ENCODE measurements around the gene TMEFF2.

The TMEFF2 gene

DNA sequence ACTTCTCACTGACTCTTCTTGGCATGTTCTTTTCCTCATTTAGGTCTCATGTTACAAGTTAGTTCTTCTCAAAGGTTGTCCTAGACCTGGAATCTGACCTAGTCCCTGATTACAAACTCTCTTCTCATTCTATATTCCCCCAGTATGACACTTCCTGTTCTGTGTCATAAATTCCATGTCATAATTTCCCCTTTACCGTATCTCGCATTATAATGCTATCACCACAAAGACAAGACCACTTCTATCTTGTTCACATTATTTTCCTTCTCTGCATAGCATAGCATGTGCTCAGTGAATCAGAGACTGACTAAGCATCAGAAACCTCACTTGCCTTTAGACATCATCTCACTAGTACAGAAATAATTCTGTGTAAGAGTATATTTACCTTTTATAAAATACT is 284.2 kb downstream of the TMEFF2 start:
- Histone ChIP-seq H3K23ac (ENCODE audit: low read length) (no peak overlapping the region), H3K79me2 (ENCODE audit: control insufficient read depth, insufficient read depth, low read length) (no peaks in the 10 kb centered on the region), H4K5ac (ENCODE audit: low read length) (no peak overlapping the region), H3K4ac (ENCODE audit: low read depth, low read length) (no peak overlapping the region), H3K27me3 (ENCODE audit: insufficient read depth, low read length, poor library complexity) (no peaks in the 10 kb centered on the region), H3K4me2 (ENCODE audit: low read length) (no peak overlapping the region), H2BK5ac (ENCODE audit: low read length) (no peak overlapping the region), H3K79me1 (ENCODE audit: low read length) (no peaks in the 10 kb centered on the region), H3K4me1 (ENCODE audit: control insufficient read depth, low read depth, low read length) (no peaks in the 10 kb centered on the region), H3K56ac (ENCODE audit: low read length) (no peak overlapping the region), H3K4me3 (ENCODE audit: low read length) (no peak overlapping the region), H3K9ac (ENCODE audit: low read length) (no peak overlapping the region), H3K27ac (ENCODE audit: low read depth, low read length) (no peak overlapping the region), H3K18ac (ENCODE audit: low read length) (no peak overlapping the region), H2BK120ac (ENCODE audit: low read depth, low read length) (no peak overlapping the region), H3K36me3 (ENCODE audit: control insufficient read depth, insufficient read depth, low read length) (no peaks in the 10 kb centered on the region), H2AK5ac (ENCODE audit: low read length) (no peak overlapping the region), H2BK15ac (replicated peaks; ENCODE audit: low read depth) (no peak overlapping the region), H4K8ac (ENCODE audit: low read depth, low read length) (no peak overlapping the region)
- 100% methylated on average over 2 of the region's 2 CpGs for WGBS (ENCODE audit: extremely low coverage, insufficient coverage, low lambda C conversion rate)
- no peak for DNase-seq

DNA sequence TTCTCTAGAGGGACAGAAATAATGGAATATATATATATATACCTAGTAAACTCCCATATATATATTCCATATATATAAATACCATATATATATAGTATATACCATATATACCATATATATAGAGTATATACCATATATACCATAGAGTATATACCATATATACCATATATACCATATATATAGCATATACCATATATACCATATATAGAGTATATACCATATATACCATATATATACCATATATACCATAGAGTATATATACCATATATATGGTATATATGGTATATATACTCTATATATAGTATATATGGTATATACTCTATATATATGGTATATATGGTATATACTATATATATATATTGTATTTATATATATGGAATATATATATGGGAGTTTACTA is 285.9 kb downstream of the TMEFF2 start:
- no peak overlapping the region for H2BK5ac ChIP-seq (ENCODE audit: low read length)
- DNase-seq: no peak
- H3K79me1 ChIP-seq (ENCODE audit: low read length): no peaks in the 10 kb centered on the region
- H3K36me3 ChIP-seq (ENCODE audit: control insufficient read depth, insufficient read depth, low read length): no peaks in the 10 kb centered on the region
- H3K56ac ChIP-seq (ENCODE audit: low read length): no peak overlapping the region
- no peak overlapping the region for H3K4ac ChIP-seq (ENCODE audit: low read depth, low read length)
- H2AK5ac ChIP-seq (ENCODE audit: low read length): no peak overlapping the region
- H3K9ac ChIP-seq (ENCODE audit: low read length): no peak overlapping the region
- H3K4me1 ChIP-seq (ENCODE audit: control insufficient read depth, low read depth, low read length): no peaks in the 10 kb centered on the region
- no peaks in the 10 kb centered on the region for H3K27me3 ChIP-seq (ENCODE audit: insufficient read depth, low read length, poor library complexity)
- H4K8ac ChIP-seq (ENCODE audit: low read depth, low read length): no peak overlapping the region
- no peak overlapping the region for H3K4me2 ChIP-seq (ENCODE audit: low read length)
- no peaks in the 10 kb centered on the region for H3K79me2 ChIP-seq (ENCODE audit: control insufficient read depth, insufficient read depth, low read length)
- H3K27ac ChIP-seq (ENCODE audit: low read depth, low read length): no peak overlapping the region
- no peak overlapping the region for H3K23ac ChIP-seq (ENCODE audit: low read length)
- H3K4me3 ChIP-seq (ENCODE audit: low read length): no peak overlapping the region
- H2BK120ac ChIP-seq (ENCODE audit: low read depth, low read length): no peak overlapping the region
- no peak overlapping the region for H4K5ac ChIP-seq (ENCODE audit: low read length)
- no peak overlapping the region for H2BK15ac ChIP-seq (replicated peaks; ENCODE audit: low read depth)
- H3K18ac ChIP-seq (ENCODE audit: low read length): no peak overlapping the region

DNA sequence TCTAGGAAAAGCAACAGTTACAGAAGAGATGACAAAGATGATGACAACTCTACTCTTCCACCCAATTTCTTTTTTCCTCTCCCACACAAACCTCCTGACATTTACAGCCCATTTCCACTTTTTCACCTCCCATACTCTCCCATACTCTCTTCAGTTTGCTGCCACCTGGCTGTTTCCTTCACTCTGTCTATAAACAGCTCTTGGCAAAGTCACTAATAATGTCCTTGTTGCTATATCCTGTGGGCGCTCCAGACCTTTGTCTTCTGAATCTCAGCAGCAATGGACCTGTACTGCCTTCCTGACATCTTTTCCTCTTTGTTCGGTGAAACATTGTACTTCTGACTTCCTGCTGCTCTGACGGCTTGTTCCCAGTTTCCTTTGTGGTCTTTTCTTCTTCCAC is 287.2 kb downstream of the TMEFF2 start:
- no peak overlapping the region for H3K18ac ChIP-seq (ENCODE audit: low read length)
- no peak overlapping the region for H4K8ac ChIP-seq (ENCODE audit: low read depth, low read length)
- H3K4me1 ChIP-seq (ENCODE audit: control insufficient read depth, low read depth, low read length): no peaks in the 10 kb centered on the region
- H2AK5ac ChIP-seq (ENCODE audit: low read length): no peak overlapping the region
- H2BK15ac ChIP-seq (replicated peaks; ENCODE audit: low read depth): no peak overlapping the region
- no peak overlapping the region for H4K5ac ChIP-seq (ENCODE audit: low read length)
- H3K27ac ChIP-seq (ENCODE audit: low read depth, low read length): no peak overlapping the region
- no peak overlapping the region for H3K56ac ChIP-seq (ENCODE audit: low read length)
- H3K36me3 ChIP-seq (ENCODE audit: control insufficient read depth, insufficient read depth, low read length): no peaks in the 10 kb centered on the region
- H3K9ac ChIP-seq (ENCODE audit: low read length): no peak overlapping the region
- WGBS (ENCODE audit: extremely low coverage, insufficient coverage, low lambda C conversion rate): no CpG with 5 or more reads among the region's 3 CpGs
- no peak overlapping the region for H3K4ac ChIP-seq (ENCODE audit: low read depth, low read length)
- H3K79me1 ChIP-seq (ENCODE audit: low read length): no peaks in the 10 kb centered on the region
- DNase-seq: peak; percentile 24
- no peak overlapping the region for H2BK5ac ChIP-seq (ENCODE audit: low read length)
- H2BK120ac ChIP-seq (ENCODE audit: low read depth, low read length): no peak overlapping the region
- H3K27me3 ChIP-seq (ENCODE audit: insufficient read depth, low read length, poor library complexity): no peaks in the 10 kb centered on the region
- no peak overlapping the region for H3K23ac ChIP-seq (ENCODE audit: low read length)
- no peak overlapping the region for H3K4me3 ChIP-seq (ENCODE audit: low read length)
- H3K4me2 ChIP-seq (ENCODE audit: low read length): no peak overlapping the region
- no peaks in the 10 kb centered on the region for H3K79me2 ChIP-seq (ENCODE audit: control insufficient read depth, insufficient read depth, low read length)

DNA sequence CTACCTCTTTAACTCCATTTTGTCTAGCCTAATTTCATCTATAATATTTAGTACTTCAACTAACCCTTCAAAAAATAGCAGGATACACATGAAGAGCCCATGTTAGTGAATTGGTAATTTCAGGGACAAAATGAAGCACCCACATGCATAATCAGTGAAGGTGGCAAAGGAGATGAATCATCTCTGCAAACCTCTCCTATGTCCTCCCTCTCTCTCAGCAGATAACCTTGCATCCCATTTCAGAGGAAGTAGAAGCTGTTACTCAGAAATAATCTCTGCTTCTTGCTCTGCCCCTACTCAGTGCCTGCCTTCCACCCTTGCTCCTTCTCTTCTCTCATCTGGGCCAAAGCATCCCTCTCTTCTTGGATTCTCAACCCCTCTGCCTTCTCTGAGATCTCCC is 287.6 kb downstream of the TMEFF2 start:
- no peak overlapping the region for H3K4me3 ChIP-seq (ENCODE audit: low read length)
- no peak overlapping the region for H3K9ac ChIP-seq (ENCODE audit: low read length)
- no peak overlapping the region for H4K5ac ChIP-seq (ENCODE audit: low read length)
- no peaks in the 10 kb centered on the region for H3K4me1 ChIP-seq (ENCODE audit: control insufficient read depth, low read depth, low read length)
- H4K8ac ChIP-seq (ENCODE audit: low read depth, low read length): no peak overlapping the region
- no peak overlapping the region for H2AK5ac ChIP-seq (ENCODE audit: low read length)
- no peaks in the 10 kb centered on the region for H3K27me3 ChIP-seq (ENCODE audit: insufficient read depth, low read length, poor library complexity)
- no peak overlapping the region for H3K27ac ChIP-seq (ENCODE audit: low read depth, low read length)
- H3K79me1 ChIP-seq (ENCODE audit: low read length): no peaks in the 10 kb centered on the region
- no peak overlapping the region for H3K4me2 ChIP-seq (ENCODE audit: low read length)
- H3K23ac ChIP-seq (ENCODE audit: low read length): no peak overlapping the region
- DNase-seq: no peak
- H2BK15ac ChIP-seq (replicated peaks; ENCODE audit: low read depth): no peak overlapping the region
- no peaks in the 10 kb centered on the region for H3K36me3 ChIP-seq (ENCODE audit: control insufficient read depth, insufficient read depth, low read length)
- H3K18ac ChIP-seq (ENCODE audit: low read length): no peak overlapping the region
- no peak overlapping the region for H2BK5ac ChIP-seq (ENCODE audit: low read length)
- H3K79me2 ChIP-seq (ENCODE audit: control insufficient read depth, insufficient read depth, low read length): no peaks in the 10 kb centered on the region
- no peak overlapping the region for H3K4ac ChIP-seq (ENCODE audit: low read depth, low read length)
- no peak overlapping the region for H2BK120ac ChIP-seq (ENCODE audit: low read depth, low read length)
- H3K56ac ChIP-seq (ENCODE audit: low read length): no peak overlapping the region

DNA sequence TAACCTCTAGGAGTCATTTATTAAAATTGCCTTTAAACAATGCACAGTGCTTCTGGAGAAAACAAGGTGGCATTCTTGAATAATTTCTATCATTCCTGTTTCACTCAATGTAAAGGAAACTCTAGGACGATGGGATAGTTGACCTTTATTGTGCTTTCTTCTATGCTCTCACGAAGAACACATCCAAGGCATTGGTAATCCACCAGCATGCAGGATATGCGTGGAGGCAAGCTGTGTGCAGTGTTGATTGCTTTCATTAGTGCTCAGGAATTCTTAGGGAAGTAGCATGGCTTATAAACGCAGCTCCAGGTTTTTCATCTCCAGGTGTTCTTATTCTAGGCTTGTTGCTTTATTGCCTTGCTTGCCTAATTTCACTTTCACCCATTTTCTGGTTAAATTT is 289.4 kb downstream of the TMEFF2 start:
- no peak overlapping the region for H4K5ac ChIP-seq (ENCODE audit: low read length)
- no peak overlapping the region for H2BK5ac ChIP-seq (ENCODE audit: low read length)
- H3K27ac ChIP-seq (ENCODE audit: low read depth, low read length): no peak overlapping the region
- no peaks in the 10 kb centered on the region for H3K4me1 ChIP-seq (ENCODE audit: control insufficient read depth, low read depth, low read length)
- peak; percentile 42 for DNase-seq
- H3K4me2 ChIP-seq (ENCODE audit: low read length): no peak overlapping the region
- H4K8ac ChIP-seq (ENCODE audit: low read depth, low read length): no peak overlapping the region
- H3K4ac ChIP-seq (ENCODE audit: low read depth, low read length): no peak overlapping the region
- H3K4me3 ChIP-seq (ENCODE audit: low read length): no peak overlapping the region
- no CpG with 5 or more reads among the region's 4 CpGs for WGBS (ENCODE audit: extremely low coverage, insufficient coverage, low lambda C conversion rate)
- H3K36me3 ChIP-seq (ENCODE audit: control insufficient read depth, insufficient read depth, low read length): no peaks in the 10 kb centered on the region
- no peaks in the 10 kb centered on the region for H3K27me3 ChIP-seq (ENCODE audit: insufficient read depth, low read length, poor library complexity)
- H3K56ac ChIP-seq (ENCODE audit: low read length): no peak overlapping the region
- no peak overlapping the region for H2AK5ac ChIP-seq (ENCODE audit: low read length)
- no peak overlapping the region for H2BK120ac ChIP-seq (ENCODE audit: low read depth, low read length)
- H3K79me2 ChIP-seq (ENCODE audit: control insufficient read depth, insufficient read depth, low read length): no peaks in the 10 kb centered on the region
- H3K18ac ChIP-seq (ENCODE audit: low read length): no peak overlapping the region
- no peak overlapping the region for H2BK15ac ChIP-seq (replicated peaks; ENCODE audit: low read depth)
- H3K23ac ChIP-seq (ENCODE audit: low read length): no peak overlapping the region
- no peaks in the 10 kb centered on the region for H3K79me1 ChIP-seq (ENCODE audit: low read length)
- no peak overlapping the region for H3K9ac ChIP-seq (ENCODE audit: low read length)

DNA sequence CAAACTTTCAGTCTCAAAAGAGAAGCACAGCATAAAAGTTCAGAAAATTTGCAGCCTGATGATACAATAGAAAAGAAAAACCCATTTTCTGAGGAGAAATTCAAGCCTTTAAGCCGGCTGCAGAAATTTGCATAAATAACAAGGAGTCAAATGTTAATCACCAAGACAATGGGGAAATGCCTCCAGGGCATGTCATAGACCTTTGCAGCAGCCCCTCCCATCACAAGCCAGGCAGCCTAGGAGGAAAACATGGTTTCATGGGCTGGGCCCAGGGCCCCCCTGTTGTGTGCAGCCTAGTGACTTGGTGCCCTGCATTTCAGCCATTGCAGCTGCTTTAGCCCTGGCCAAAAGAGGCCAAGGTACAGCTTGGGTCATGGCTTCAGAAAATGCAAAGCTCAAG is 293.7 kb downstream of the TMEFF2 start:
- Histone ChIP-seq H3K9ac (ENCODE audit: low read length) (no peak overlapping the region), H2AK5ac (ENCODE audit: low read length) (no peak overlapping the region), H2BK15ac (replicated peaks; ENCODE audit: low read depth) (no peak overlapping the region), H3K27ac (ENCODE audit: low read depth, low read length) (no peak overlapping the region), H3K4ac (ENCODE audit: low read depth, low read length) (no peak overlapping the region), H4K5ac (ENCODE audit: low read length) (no peak overlapping the region), H3K23ac (ENCODE audit: low read length) (no peak overlapping the region), H3K79me2 (ENCODE audit: control insufficient read depth, insufficient read depth, low read length) (no peaks in the 10 kb centered on the region), H3K79me1 (ENCODE audit: low read length) (no peaks in the 10 kb centered on the region), H3K4me2 (ENCODE audit: low read length) (no peak overlapping the region), H3K18ac (ENCODE audit: low read length) (no peak overlapping the region), H4K8ac (ENCODE audit: low read depth, low read length) (no peak overlapping the region), H3K36me3 (ENCODE audit: control insufficient read depth, insufficient read depth, low read length) (no peaks in the 10 kb centered on the region), H3K56ac (ENCODE audit: low read length) (no peak overlapping the region), H3K4me1 (ENCODE audit: control insufficient read depth, low read depth, low read length) (no peaks in the 10 kb centered on the region), H3K4me3 (ENCODE audit: low read length) (no peak overlapping the region), H2BK120ac (ENCODE audit: low read depth, low read length) (no peak overlapping the region), H2BK5ac (ENCODE audit: low read length) (no peak overlapping the region), H3K27me3 (ENCODE audit: insufficient read depth, low read length, poor library complexity) (no peaks in the 10 kb centered on the region)
- peak; percentile 76 for DNase-seq
- WGBS (ENCODE audit: extremely low coverage, insufficient coverage, low lambda C conversion rate): no CpG with 5 or more reads among the region's 1 CpG

Measured in mesendoderm (in vitro differentiated cells).